Measurements from ENCODE around the gene ABHD17B.
"Not testable (repeated sequence)": the region's sequence is repeated elsewhere in the genome, so short reads cannot be mapped to it uniquely, and the experiment has no call there.

ABHD17B gene

DNA sequence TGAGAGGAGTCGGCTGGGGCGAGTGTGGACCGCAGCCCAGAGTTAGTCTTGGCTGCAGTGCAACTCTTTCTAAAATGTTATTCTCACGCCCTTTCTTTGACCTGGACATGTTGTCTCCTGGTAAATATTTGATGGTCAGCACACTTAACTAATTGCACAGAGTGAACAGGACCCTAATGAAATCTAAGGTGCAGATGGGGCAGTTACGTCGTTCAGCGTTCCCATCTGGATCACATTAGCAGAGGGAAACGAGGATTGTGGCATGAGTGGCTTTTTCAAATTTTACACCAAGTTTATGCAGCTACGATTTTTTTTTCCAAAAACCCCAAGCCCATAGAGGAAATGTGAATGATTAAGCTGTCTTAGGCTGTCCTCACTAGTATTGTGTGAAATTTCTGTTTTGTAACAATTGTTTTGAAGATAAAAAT lies 929 bp upstream of the ABHD17B start:
- DNase-seq: no peak

DNA sequence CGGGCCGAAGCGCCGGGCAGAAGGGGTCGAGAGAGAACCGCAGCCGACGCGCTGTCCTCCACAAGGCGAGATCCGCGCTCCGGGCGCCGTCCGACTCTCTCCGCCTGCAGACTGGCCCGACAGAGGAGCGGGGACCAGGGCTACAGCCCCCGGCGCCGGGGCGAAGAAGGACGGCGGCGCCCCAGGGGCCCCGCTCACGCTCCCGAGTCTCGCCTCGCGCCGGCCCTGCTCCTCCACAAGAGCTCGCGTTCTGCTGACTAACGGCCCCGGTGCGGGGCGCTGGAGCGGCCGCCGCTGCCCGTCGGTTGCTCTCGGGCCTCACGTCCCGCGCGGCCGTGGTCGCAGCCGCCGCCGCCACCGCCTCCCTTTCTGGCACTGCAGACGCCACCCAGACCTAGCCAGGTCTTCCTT lies 338 bp downstream of the ABHD17B start:
- no peak for DNase-seq

DNA sequence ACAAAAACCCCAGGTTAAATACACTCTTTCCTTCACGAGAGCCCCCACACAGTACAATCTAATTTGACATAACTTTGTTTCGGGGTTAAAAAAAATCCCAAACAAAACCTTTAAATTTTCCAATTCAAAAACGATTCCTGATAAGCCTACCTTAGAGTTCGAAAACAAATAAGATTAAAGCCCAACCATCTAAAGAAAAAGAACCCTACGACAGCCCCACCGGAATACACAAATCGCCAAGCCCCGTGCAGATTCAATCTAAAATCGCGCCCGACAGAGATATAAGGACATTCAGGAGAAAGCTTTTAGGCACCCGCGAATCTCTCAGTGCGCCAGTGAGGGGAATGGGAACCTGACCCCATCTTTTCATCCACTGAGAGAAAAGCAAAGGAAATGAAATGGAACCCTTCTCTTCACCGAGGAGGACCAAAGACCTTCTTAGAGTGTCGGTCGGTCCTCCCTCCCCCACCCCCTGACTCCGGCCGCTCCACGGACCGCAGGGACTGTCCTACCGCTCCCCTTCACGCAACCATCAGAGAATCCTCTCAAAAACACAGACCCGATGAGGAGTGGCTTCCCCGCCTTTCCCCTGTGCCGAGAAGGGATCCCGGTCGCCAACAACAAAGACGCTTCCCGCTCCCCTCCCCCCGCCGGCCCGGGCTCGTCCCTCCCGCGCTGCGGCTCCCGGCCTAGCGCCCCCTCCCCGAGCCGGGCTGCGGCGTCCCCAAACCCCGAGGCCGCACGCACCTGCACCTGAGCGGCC lies 925 bp downstream of the ABHD17B start:
- peak; percentile 76 for DNase-seq

DNA sequence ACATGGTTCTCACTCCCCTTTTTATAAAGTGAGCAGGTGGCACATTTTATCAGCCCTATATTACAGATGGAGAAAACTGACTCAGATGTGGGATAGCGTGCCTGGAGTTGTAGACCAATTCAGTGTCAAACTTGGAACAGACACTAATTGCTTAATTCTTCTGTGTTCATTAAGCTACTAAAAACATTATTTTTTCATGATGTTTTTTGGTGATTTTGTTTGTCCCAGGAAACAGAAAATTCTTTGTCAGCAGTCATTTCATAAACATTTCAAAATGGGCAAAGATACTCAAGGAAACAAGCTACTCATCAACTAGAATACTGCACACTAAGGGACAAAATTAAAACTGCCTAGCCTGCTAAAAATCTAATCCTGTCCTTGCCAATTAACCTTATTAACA lies 2.2 kb downstream of the ABHD17B start:
- DNase-seq: no peak

DNA sequence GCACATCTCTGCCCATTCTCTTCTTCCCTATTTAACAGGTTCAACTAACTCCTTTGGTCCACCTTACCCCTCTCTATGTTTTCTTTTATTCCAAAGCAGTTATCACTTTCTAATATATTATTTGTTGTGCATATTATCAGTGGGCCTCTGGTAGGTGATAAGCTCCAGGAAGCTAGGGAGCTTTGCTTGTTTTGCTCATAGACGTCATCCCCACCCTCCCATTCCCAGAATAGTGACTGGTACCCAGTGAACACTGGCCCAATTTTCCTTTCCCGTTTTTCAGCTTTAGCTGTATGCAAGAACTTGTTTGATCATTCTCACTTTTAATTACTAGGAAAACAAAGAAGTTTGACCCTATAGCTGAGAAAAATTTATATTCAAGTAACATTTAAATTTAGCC lies 6.9 kb downstream of the ABHD17B start:
- DNase-seq: no peak

DNA sequence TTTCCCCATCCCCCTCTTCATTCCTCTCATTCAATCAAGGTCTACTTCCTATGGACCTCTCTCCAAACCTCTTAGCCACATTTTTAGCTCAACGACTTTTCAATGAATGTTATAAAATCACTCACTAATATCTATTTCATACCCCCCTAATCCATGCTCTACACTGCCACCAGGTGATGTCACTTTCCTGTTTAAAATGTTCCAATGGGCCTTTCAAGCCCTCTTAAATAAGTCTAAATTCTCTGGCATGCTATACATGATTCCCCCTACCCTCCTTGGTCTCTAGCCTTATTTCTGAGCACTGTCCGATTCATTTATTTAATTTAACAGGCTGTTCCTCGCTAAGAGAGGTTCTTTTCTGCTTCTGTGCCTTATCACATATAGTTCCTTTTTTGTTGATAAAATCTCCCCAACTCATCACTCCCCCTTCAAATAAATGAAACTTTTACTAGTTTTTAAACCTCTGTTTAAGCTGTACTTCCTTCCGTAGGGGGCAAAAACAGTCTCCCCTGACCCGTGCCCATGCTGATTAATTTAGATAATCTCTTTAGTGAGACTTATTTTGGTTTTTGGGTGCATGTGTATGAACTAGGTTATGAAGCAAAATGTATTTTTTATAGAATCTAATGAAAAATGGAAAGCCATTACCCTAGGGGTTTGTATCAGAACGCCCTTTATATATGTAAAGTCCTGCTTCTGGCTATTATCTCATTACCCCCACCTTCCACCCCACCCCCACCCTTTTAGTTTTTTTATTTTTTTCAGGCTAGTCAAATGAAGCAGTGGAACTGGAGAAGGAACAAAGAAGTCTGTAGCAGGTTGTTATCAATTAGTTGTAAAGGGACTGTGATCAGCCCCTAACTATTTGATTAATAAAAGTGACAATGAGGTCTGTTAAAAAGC lies 9.0 kb downstream of the ABHD17B start:
- no peak for DNase-seq

DNA sequence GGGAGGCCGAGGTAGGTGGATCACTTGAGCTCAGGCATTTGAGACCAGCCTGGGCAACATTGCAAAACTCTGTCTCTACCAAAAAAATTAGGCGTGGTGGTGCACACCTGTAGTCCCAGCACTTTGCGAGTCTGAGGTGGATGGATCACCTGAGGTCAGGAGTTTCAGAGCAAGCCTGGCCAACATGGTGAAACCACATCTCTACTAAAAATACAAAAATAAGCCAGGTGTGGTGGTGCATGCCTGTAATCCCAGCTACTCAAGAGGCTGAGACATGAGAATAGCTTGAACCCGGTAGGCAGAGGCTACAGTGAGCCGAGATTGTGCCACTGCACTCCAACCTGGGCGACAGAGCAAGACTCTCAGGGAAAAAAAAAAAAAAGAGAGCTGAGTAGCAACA lies 12.2 kb downstream of the ABHD17B start:
- not testable (repeated sequence) for DNase-seq

DNA sequence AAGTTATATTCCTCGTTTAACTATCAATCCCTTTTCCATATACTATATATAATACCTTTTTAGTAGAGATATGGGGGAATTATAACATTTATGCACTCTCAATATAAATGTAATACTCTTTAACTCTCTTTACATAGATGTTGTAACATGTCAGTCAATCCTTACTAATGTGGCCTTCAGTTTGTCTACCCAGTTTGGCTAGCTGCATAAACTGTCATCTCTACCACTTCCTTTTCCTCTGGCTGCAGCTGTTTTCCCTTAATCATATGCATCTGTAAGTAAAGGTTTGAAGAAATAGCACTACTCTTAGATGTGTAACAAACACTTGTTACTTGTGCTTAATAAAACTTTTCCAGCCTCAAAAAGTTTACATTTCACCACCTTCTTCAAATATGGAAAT lies 13.4 kb downstream of the ABHD17B start:
- no peak for DNase-seq

DNA sequence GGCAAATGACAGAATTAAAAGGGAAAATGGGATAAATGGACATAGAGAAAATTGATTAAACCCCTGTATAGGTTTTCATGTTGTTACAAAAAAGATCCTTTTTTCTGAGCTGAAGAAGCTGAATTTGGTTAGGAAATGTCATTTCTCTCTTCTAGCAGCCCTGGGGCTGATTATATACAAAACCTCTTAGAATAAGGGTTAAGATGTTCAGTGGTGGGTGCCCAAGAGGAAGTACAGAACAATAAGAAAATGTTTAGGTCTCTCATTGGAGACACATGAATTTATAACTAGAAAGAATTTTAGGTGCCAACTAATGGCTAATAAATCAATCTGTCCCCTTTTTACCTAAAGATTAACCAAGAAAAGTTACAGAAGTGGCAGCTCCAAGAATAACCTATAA lies 14.2 kb downstream of the ABHD17B start:
- no peak for DNase-seq

DNA sequence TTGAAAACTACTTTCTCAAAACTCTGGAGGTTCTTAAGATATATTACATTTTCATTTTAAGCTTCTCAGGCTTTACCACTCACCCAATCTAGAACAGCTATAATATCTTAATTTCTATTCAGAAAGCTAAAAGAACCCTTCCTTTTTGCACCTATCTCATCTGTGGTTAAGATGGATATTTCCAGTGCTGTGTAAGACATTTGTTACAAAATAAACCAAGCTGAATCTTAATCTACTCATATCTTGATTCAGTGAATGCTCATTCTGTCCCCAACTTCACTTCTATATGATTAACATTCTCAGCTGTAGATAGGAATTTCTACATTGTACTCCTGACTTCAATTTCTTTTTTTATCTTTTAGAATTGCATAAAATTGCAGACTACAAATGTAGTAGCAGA lies 15.0 kb downstream of the ABHD17B start:
- DNase-seq: no peak

DNA sequence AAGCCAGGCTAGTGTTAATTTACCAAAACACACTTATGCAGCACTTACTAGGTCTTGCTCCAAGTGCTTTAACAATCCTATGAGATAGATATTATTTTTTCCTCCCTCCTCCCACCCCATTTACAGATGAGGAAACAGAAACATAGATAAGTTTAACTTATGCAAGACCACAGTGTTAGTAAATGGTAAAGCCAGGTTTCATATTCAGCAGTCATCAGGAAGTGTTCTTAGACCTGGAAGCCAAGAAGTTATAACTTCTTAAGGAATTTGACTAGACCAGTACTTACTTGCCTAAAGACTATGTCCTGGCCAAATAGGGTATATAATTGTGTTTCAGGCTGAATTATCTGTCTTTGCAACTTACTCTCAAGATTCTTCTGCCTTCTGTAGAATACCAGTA lies 15.9 kb downstream of the ABHD17B start:
- DNase-seq: no peak

DNA sequence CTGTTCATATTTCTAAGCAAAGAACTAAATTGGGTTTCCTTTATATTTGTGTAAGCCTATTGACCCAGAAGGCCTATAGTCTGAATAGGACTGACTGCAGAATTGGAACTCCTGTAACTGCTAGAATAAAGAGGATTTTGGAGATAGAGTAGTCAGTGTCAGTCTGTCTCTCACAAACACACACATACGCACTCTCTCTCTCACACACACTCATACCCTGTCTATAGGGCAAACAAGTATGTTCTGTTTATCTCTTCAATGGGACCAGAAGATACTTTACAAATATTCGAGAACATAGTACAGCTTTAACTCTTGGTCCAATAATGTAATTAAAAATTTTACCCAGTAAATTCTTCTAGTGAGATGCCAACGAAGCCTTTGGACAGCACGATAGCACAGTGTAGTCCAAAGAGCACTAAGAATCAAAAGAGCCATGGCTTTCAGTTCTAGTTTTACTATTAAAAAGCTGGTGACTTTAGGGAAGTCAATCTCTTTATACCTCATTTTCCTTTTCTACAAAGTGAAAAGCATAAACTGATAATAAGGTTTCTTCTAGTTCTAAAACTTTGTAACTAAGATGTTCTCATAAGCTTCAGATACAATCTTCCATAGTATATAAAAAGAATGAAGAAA lies 19.3 kb downstream of the ABHD17B start:
- DNase-seq: no peak

DNA sequence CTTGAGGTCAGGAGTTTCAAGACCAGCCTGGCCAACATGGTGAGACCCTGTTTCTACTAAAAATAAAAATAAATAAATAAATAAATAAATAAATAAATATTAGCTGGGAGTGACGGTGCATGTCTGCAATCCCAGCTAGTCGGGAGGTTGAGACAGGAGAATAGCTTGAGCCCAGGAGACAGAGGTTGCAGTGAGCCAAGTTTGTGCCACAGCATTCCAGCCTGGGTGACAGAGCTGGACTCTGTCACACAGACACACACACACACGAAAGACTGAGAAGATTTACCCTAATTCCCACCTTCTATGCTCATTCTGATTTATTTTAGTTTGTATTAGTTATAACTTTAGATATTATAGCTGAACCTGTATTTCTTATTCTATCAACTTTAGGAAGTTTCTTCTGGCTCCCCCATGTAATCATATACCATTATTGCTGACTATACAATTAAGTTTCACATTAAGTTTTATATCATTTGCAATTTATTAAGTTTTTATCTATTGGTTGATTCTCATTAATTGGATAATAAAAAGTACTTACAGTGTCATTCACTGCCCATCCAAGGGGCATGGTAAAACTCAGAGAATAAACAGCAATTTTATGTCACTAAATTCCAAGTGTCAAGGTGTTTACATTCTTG lies 20.8 kb downstream of the ABHD17B start:
- DNase-seq: no peak

DNA sequence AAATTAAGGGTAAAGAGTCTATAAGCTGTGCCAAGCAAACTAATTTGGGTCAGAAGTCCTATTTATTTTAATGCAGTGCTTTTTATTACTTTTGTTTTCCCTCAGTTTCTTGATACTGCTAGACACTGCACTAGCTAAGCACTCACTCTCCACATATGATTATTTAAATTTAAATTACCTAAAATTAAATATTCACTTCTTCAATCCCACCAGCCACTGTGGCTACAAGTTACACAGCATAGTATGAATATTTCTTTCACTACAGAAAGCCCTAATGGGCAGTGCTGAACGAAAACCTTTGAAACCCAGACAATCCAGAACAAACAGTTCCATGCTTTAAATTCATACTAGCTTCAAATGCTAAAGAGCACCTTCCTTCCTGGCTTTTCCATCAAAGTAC lies 23.6 kb downstream of the ABHD17B start:
- DNase-seq: no peak

DNA sequence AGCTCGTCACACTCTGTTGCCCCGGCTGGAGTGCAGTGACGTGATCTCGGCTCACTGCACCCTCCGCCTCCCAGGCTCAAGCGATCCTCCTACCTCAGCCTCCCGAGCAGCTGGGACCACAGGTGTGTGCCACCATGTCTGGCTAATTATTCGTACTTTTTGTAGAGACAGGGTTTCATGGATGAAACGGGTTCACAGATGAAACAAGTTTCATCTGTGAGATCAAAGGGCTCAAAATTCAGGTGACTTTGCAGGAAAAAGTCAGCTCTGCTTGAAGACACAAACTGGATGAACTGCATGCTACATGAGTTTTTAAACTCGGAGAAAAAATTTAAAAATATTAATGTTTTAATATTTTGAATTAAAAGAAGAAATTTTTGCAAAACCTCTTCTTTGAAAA lies 24.5 kb downstream of the ABHD17B start:
- DNase-seq: no peak

DNA sequence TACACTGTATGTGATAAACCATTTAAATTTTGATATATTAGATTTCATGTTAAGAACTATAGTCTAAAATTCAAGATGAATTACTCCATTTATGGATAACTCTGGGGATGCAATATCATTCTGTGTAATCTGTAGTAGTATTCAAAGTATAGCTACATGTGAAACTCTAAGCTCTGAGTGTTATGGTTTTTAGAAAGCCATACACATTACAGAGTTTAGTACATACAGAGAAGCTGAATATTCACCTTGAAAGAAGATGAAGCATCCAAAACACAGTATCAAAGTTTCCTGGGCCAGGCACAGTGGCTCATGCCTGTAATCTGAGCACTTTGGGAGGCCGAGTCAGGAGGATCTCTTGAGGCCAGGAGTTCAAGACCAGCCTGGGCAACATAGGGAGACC lies 25.0 kb downstream of the ABHD17B start:
- no peak for DNase-seq

DNA sequence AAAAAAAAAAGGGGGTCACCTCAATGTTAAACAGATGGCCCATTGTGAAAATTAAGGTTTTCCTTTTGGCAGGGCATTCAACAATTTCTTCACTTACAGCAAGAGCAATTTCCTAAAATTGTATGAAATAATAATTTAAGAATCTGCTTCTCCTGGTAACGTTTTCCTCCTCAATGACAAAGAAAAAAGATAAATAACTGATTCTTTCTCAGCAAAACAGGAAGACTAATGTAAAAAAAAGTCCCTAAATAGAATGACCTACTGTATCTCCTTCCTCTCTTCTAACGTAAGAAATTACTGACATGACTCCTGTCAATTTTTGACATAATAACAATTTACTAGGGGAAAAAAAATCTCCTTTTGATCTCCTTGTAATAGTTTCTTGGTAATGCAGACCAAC lies 25.5 kb downstream of the ABHD17B start:
- no peak for DNase-seq

DNA sequence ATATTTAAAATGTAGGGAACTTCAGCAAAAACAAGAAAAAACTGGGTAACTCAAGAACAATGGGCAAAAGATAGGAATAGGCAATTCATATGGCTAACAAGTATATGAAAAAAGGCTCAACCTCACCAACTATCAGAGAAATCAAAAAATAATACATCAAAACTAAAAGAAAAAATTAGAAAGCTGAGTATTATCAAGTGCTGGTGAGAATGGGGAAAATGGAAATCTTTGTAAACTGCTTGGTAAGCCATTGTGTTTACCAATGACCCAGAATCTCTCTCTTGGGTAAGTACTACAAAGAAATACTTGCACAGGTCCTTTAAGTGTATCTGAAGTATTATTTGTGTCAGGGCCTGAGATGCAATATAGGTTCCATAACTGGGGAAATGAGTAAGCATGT lies 27.0 kb downstream of the ABHD17B start:
- DNase-seq: no peak

DNA sequence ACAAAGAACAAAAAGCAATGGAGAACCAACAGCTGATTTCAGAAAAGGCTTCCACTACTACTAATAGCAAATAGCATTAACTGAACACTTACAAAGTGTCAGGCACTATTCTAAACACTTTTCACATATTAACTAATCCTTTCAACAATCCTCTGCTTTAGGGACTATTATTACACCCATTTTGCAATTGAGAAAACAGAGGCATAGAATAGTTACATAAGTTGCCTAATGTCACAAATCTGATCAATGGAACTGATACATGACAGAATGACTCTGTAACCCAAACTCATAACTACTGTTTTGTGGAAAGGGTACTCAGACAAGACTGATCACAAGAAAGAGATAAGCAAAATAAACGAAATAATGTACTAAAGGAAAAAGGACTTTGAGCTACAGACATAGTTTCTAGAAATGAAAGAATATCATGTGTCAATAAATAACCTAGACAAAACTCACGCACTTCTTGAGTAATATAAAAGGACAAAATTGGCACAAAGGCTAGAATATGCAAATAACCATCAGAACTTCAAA lies 31.3 kb downstream of the ABHD17B start:
- no peak for DNase-seq

DNA sequence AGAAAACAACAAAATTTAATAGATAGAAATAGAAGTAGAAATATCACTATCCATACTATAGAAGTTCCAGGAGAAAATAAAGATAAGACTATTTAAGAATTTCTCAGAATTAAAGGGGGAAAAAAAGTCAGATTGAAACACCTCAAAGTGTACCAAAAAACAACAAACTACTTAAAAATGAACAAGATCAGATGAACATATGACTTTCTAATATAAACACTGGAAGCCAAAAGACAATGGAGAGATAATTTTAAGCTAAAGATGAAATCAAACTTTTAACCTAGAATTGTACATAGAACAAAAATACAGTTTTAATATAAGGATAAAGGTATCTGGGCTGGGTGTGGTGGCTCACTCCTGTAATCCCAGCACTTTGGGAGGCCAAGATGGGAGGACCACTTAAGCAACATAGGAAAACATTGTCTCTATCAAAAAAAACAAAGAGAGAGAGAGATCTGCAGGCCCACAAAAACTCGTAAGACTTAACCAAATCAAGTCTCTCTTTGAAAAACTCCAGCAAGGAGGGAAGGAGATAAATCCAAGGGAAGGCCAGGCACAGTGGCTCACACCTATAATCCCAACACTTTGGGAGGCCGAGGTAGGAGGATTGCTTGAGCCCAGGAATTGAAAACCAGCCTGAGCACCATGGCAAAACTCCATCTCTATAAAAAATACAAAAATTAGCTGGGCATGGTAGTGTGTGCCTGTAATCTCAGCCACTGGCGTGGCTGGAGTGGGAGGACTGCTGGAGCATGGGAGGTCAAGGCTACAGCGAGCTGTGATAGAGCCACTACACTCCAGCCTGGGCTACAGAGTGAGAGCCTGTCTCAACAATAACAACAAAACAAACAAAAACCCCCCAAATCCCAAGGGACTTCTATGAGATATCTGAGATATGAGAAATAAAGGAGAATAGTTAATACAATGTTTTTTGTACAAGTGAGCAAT lies 32.4 kb downstream of the ABHD17B start:
- no peak for DNase-seq

DNA sequence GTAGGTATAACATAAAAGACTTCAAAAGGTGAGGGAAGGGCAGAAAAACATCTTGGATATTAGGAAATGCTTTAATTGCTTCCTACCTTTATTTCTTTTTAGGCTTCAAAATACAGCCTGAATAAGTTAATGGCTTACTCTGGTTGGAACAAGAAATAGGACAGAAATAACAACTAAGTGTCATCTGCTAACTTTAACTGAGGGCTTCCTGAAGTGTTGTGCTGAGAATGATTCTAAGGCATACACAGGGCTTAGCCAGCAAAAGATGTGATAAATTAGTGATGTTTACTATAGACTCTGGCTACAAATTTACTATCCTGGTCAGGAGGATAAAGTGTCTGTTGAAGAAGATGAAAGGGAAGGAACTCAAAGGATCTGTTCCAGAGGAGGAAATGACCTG lies 34.2 kb downstream of the ABHD17B start:
- DNase-seq: no peak

DNA sequence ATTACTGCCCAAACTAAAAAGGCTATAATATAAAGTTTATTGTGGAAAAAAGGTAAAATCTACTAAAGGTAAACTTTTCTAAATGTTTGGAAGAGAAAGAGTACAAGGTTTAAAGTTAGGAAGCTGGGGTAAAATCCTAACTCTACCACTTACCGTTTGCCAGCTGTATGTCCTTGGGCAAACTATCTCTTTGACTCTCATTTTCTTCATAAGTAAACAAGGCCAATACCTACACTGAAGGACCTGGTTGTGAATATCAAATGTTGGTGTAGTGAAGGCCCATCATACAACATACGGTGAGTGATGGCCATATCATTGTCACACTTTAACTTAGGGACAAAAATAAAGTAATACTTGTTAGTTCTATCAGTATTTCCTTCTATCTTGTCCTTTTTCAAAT lies 34.9 kb downstream of the ABHD17B start:
- DNase-seq: no peak

Data from femur (tissue), 1 donor.